GM19240 (cell line): ENCODE results near the gene LILRB3.
"Not testable (repeated sequence)": the region's sequence is repeated elsewhere in the genome, so short reads cannot be mapped to it uniquely, and the experiment has no call there.

ENCODE experiments used
- DNase-seq: peaks from one replicate; pipeline ENCODE4 v3.0.0; 2011; ENCODE audit warnings: low spot score; ENCODE audit not compliant: insufficient read length

LILRB3 gene

DNA sequence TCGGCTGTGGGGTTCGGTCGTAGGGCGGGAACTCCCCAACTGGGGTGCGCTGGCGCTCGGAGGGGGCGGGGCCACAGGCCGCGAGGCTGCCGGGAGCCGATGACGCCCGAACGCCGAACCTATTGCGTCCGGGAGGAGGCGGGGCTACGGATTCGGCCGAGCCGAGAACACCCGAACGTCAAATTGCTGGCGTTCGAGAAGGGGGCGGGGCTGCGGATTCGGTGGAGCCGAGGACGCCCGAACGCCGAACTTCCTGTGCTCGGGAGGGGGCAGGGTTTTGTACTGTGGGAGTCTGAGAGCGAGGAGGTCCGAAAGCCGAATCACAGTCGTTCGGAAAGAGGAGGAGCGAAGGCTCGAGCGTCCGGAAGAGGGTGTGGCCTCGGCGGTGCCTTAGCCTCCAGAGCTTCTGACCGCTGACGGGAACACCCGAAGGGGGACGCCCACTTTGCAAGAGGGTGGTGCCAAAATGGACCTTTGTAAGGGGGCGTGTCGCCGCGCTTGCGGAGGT lies 32.2 kb downstream of the LILRB3 start:
- no peak for DNase-seq

DNA sequence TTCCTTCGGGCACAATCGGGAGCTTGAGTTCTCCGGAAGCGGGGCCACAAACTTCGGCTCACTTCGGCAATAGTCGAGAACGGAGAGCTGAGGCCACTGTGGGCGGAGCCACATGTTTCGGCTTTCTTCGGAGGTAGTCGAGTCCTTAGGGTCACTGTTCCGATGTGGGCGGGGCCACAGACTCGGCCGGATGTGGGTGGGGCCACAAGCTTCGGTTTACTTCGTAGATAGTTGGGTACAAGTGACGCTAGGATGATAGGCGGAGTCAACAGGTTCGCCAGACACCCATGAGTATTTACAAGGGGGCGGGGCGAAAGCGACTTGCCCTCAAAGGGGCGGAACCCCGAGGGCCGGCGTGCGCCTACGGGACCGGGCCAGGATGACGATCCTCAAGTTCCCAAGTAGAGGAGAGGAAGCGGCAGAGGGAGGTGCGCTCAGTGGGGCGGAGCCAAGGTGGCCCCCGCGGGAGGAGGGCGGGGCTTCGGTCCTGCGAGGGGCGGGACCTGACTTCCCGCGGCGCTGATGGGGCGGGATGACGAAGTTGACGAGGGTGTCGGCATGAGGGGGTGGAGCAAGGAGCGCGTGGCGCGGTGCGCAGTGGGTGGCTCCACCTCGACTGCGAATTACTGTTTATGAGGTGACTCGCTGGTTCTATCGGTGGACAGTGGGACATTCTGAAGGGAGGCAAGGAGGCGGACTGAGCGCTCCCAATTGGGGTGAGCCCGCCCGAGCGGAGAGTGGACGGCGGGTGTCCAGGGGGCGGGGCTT lies 32.9 kb downstream of the LILRB3 start:
- peak; percentile 67 for DNase-seq

DNA sequence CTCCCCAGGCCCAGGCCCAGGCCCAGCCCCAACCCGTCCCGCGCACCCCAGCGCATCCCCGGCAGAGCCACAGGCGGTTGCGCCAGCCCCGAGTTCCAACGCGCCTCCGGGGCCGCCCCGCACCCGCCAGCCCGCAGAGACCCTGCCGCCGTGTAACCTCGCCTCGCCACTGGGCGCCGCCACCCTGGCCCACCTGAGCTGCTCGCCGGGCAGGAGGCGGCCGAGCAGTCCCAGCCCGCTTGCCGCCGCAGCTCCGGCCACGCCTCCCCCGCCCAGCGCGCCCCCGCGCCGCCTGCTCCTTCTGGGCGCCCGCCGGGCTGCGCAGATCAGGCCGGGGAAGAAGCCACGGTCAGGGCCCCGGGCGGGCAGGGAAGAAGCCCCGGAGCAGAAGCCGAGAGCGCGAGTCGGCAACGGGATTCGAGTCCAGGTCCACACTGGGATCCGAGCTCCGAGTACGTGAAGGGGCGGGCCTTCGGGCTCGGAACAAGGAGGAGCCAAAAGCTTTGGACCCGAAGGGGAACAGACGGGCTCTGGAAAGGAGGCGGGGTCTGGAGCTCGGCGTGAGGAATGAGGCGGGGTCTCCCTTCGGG lies 33.6 kb downstream of the LILRB3 start, which contains the start of gene MBOAT7:
MBOAT7 (minus strand) TSS at position 436 of the 590 bp plus-strand sequence. CDS start 1,072 bp downstream, outside the sequence.
- DNase-seq, result peak; percentile 87

DNA sequence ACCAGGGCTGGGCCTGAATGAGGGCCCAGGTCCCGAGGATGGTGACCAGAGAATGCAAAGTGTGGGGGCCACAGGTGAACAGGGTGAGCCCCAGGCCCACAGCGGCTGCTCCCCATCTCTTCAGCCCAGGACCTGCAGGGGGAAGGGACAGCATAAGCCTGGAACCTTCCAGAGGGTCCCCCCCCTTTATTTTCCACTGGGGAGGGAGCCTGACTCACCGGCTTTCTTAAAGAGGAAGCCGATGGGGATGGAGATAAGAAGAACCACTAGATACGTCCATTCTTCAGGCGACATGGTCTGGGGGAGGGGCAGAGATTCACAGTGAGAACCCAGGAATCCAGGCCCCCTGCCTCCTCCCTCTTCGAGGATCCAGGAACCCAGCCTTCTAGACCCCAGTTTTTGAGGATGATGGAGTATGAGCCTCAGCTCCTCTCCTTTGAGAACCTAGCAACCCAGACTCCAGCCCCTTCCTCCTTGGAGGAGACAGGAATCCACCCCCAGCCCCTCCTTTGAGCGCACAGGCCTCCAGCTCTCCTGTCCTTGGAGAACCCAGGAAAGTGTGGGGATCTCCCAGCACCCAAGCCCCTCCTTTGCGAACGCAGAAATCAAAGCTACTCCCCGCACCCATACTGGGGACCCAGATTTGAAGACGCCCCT lies 34.5 kb downstream of the LILRB3 start:
- no peak for DNase-seq

DNA sequence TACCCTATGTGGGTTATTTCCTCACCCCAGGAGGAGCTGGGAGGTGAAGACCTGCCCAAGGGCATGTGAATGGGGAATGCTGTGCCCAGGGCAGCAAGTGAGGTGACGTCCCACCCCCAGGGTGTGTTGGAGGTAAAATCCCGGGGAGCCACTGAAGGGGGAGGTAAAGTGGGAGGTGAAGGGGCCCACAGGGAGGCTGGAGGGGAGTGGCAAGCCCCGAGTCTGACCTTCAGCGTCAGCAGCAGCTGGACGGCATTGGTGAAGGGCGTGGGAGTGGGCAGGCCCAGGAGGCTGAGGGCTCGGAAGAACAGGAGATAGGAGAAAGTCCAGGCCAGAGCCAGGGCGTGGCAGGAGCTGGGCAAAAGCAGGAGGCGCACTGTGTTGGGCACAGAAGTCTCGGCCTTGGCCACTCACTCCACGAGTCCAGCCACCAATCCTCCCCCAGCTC lies 35.8 kb downstream of the LILRB3 start:
- no peak for DNase-seq

DNA sequence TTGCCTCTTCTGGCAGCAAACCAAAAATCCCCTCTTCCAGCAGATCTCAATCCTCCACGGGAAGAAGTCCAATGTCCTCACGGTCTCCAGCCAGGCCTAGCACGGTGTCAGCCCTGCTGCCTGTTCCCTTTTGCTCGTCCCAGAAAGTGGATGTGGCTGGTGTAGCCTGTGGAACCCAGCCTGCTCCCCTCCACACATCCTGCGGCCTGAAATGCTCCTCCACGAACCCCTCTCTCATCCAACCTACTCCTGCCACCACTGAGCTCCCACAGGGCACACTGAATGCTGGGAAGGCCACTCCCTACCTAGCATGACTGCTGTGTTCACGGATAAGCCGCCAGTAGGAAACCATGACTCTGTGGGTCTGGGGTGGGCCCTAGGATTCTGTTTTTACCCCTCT lies 36.5 kb downstream of the LILRB3 start:
- DNase-seq, result no peak

DNA sequence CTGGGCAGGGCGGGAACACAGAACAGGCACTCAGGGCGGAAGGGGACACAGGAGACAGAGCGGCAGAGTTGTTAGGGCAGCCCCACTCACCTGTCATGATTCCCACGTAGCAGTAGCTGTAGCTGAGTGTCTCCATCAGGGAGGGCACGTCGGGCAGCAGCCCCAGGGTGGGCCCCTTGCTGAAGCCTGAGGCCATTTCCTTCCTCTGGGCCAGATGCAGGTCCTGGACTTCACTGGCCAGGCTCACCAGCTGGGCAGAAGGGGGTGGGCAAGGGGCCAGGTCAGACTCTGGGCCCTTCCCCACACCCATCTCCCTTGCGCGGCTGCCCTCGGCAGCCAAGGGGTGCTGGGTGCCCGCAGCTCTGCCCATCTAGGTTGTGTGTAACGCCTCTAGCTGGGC lies 39.4 kb downstream of the LILRB3 start:
- no peak for DNase-seq

DNA sequence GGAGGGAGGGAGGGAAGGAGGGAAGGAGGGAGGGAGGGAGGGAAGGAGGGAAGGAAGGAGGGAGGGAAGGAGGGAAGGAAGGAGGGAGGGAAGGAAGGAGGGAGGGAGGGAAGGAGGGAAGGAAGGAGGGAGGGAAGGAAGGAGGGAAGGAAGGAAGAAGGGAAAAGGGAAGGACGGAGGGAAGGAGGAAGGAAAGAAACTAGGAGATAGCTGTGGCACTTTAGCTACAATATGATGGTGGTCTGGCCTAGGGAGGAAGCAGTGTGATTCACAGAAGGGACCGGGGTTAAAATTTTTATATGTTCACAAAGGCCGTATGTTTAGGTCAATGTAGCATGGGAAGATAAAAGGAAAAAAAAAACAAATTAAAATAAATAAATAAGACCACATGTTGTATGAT lies 40.9 kb downstream of the LILRB3 start:
- not testable (repeated sequence) for DNase-seq

DNA sequence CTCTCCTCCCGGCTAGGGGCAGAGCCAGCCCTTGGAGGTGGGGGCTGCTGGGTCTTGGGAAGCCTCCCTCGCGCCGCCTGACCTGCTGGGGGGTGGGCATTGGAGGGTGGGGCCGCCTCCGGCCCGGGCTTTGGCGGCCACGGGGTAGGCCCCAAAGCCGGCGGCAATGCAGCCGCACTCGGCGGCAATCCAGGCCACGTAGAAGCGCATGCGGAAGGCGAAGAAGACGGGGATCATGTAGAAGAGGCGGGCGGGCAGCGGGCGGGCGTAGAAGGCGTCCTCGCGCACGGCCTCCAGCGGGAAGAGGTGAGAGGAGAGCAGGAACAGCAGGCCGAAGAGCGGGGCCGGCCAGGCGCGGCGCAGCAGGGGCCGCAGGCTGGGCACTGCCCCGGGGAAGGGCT lies 42.1 kb downstream of the LILRB3 start:
- no peak for DNase-seq

DNA sequence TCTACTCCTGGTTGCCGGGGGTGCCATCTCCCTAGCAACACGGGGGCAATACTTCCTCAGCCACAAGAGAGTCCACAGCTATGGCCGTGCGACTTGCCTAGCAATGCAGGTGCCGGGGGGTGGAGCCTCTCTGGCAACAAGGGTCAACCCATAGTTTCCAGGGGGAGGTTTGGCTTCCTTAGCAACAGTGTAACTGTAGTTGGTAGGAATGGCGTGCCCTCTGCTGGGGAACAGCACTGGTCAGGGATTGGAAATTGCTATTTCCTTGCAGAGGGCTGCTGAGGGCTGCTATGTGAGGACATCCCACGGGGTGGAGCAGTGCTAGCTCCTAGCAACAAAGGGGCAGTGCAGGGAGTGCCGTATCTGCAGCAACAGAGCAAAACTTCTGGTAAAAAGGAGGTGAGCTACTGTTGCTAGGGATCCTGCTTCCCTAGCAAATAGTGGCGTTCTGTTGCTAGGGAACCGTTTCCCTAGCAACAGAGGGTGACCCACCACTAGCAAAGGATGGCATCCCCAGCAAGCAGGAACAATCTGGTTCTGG lies 42.8 kb downstream of the LILRB3 start:
- DNase-seq, result no peak

DNA sequence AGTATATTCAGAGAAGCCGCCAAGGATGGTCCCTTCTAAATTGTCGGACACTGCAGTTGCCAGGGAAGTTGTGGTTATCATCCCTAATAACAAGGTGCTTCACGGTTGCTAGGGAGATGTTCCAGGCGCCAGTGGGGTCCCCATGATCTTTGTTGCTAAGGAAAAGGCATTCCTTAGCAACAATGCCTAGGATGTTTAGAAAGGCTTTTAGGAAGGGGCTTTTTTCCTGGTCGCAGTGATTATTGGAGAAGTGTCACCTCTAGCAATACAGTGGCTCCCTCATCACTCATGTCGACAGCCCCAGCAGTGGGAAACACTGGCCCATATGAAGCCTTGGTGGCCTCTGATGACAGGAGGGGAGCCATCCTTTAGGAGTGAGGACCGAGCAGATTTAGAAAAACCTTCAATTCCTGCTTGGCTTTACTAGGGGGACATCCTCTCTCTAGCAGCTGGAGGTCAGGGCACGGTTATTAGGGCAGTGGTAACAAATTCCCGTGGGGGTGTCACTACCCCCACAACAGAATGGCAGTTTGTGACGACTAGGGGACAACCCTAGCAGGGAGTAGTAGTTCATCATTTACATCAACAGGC lies 43.5 kb downstream of the LILRB3 start:
- no peak for DNase-seq

DNA sequence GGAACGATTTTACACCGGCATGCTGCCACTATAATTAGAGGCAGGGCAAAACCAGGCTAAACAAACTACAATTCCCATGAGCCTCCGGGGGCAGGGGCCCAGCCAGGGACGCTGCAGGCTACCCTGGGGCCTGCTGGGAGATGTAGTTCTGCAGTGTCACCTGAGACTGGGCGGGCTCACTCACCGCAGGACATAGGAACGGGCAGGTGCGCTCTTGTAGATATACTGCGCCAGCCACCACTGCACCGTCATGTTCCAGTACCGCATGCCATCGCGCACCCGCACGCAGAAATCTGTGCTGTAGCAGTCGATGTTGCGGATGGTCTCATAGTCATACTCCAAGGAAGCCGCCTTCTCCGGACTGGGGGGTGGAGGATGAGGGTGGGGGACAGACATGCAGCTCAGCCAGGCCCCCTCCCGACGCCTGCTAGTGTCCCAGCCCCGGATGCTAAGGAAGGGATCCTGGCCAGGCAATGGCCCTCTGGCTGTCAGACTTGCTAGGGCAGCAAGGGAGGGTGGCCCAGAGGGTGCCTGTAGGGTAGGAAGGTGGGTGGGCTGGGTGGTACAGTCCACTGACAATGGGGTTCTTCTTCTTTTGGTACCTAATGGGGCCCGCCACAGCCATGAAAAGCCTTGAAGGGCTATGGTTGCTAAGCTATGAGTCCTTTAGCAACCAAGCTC lies 44.1 kb downstream of the LILRB3 start:
- DNase-seq, result no peak

DNA sequence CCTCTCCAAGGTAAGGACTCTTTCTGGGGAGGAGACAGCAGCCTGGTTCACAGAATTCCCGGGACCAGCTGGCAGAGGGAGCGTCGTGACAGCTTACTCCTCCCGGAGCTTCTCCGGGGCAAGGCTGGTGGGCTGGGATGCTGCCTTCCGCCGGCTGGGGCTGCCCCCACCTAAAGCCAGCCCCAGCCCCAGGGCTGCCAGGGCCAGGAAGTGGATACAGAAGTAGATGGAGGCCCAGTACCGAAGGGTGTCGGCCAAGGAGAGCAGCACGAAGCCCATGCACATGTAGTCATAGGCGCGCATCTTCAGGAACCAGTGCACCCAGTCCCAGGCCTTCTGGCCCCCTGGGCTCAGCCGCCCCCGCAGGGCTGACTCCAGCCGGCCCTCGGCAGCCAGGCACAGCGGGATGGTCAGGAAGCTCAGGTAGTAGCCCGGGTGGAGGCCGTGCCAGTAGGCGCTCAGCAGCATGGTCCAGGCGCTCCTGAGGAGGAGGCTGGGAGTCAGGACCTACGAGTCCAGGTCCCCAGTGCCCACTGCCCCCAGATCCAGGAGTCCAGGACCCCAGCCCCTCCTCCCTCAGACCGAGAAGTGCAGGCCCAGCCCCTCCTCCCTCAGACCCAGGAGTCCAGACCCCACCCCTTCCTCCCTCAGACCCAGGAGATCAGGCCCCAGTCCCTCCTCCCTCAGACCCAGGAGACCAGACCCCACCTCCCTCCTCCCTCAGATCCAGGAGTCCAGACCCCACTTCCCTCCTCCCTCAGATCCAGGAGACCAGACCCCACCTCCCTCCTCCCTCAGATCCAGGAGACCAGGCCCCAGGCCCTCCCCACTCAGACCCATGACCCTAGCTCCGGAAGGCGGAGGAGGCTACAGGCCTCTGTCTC lies 48.6 kb downstream of the LILRB3 start:
- DNase-seq, result no peak

DNA sequence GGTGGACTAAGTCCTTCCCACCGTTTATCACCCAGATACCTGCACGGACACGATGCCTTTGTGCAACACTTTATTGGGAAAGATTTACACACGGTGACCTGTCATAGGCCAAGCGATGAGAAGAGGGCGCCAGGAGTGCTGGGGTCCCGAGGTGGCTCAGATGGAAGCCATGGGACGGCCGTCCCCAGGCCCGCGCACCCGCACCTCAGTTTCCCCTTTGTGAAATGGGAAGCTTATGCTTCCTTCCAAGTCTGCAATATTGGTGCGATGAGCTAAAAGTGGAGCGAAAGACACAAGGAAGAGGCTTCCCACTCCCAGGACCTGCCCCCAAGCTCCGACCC lies 49.5 kb downstream of the LILRB3 start:
- no peak for DNase-seq

DNA sequence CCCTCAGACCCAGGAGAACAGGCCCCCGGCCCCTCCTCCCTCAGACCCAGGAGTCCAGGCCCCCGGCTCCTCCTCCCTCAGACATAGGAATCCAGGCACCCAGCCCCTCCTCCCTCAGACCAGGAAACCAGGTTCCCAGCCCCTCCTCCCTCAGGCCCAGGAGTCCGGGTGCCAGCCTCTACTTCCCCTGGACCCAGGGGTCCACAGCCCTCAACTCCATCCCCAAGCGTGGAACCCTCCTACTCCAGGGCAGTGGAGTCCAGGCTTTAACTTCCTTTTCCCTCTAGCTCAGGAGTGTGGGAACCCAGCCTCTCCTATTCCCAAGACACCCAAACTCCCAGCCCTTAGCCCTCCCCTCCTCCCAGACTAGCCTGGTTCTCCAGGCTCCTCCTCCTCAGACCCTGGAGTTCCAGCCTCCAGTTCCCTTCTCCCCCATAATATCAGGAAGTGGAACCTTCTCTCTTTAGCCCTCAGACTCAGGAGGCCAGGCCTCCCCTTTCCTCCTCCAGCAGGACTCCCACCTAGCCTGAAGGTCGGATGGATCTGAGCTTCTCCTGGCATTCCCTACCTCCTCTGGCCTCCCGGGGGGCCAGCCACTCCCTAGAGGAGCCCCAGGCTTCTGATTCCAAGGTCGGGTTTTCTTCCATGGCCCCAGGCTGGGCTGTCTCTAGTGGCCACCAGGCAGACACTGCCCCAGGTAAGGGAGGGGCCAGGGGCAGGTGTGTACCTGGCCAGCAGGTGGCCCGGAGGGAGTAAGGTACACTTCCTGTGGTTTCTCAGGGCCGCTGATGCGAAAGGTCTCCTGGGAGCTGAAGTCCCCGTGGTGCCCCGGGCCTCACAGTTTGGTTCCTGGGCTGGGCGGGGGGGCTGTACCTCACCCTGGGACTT lies 50.1 kb downstream of the LILRB3 start, which contains the start of gene TMC4:
TMC4 (minus strand) TSS at position 690 of the 888 bp plus-strand sequence; CDS start at position 647, 43 bp downstream.
- DNase-seq, result no peak

DNA sequence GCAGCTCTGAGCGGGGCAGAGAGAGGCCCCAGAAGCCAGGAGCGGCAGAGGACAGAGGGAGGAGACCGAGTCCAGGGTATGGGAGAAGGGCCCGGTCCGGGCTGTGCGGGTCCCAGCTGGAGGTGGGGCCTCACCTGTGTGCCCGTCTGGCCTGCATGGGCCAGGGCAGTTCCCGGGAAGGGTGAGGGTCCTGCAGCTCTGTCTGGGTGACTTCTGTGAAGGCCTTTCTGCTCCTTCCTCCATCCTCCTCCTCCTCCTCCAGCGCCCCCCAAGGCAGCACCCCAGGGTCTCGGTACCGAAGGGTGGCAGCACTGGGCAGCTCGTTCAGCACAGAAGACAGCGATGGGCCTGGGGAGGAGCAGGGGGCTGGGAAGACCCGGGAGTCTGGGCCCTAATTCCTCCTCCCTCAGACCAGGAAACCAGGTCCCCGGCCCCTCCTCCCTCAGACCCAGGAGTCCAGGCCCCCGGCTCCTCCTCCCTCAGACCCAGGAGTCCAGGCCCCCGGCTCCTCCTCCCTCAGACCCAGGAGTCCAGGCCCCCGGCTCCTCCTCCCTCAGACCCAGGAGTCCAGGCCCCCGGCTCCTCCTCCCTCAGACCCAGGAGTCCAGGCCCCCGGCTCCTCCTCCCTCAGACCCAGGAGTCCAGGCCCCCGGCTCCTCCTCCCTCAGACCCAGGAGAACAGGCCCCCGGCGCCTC lies 50.9 kb downstream of the LILRB3 start:
- DNase-seq, result not testable (repeated sequence)

DNA sequence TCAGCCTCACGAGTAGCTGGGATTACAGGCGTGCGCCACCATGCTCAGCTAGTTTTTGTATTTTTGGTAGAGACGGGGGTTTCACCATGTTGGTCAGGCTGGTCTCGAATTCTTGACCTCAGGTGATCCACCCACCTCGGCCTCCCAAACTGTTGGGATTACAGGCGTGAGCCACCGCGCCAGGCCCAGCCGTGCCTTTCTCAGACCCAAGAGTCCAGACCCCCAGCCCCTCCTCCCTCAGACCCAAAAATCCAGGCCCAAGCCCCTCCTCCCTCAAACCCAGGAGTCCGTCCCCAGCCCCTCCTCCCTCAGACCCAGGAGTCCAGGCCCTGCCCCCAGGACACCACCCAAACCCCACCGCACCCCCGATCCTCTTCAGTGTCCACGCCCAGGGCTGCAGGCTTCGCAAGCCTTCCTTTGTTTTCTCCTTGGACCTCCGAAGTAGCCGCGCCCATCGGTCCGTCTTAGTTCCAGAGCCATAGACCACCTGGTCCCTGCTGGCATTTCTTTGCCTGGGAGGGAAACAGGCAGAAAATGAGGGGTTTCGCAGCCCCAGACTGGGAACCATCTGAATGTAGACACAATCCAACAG lies 53.6 kb downstream of the LILRB3 start:
- DNase-seq, result no peak
